GM21737 (cell line): ENCODE data around the gene HDC.

Experiments used
- ATAC-seq: cut with Tn5 transposase; IDR thresholded peaks from one replicate; pipeline ENCODE4 v1.9.1; 2021; ENCODE audit warnings: mild to moderate bottlenecking, moderate library complexity; ENCODE audit not compliant: unreplicated experiment

HDC gene

DNA sequence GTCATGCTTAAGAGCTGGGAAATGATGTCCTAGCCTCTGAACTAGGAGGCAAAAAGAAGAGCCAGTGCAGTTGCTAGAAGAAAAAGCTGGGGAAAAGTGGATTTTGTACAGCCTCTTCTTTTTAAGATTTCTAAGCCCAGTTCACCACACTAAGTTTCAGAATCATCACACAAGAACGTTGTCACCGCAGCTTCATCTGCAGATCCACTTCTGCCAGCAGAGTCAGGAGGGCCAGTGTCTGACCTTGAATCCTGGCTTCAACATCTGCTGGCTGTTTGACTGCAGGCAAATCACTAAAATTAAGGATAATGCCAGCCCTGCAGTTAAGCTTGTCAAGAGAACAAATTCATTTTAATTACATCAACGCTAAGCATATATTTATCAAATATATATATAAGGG lies 36.2 kb downstream of the HDC start:
- no peak for ATAC-seq

- no peak for ATAC-seq
These were observed 36.7 kb downstream of the HDC start for GRCh38 chr15:50228866-50229265.

DNA sequence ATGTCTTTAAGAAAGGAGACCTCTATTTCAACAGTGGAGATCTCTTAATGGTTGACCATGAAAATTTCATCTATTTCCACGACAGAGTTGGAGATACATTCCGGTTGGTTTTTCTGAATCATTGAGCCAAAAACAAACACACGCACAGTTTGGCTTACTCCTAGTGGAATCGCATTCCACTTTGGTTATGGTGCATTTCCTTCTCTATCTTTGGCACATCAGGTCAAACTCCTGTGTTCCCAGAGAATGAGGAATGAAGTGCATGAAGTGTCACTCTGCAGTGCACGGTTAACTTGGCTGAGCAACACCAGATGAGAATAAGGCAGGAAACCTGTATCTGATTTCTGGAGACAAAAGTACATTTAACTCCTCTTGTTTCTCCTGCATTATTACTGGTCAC lies 38.5 kb downstream of the HDC start:
- ATAC-seq = no peak

DNA sequence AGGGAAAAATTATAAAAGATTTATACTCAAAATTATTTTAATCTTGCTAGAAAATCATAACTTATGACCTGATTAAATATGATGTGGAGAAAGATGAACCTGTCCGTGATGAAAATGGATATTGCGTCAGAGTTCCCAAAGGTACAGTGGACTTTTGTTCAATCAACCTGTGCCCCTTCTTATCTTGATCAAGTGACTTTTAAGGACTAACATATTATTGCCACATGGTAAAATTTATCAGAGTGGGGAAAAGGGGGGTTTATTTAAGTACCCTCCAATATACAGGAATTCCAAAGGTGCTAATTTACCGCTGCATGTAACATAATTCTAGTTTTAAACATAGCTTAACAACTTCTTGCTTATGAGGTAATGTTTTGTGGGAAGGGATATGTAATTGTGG lies 39.6 kb downstream of the HDC start:
- ATAC-seq = no peak

GRCh38 chr15:50225057-50225456 lies 40.5 kb downstream of the HDC start:
- no peak for ATAC-seq

GRCh38 chr15:50224606-50225005 lies 40.9 kb downstream of the HDC start:
- ATAC-seq = no peak

- ATAC-seq = no peak
These were observed 43.3 kb downstream of the HDC start for GRCh38 chr15:50222181-50222580.

GRCh38 chr15:50219820-50220219 lies 45.7 kb downstream of the HDC start:
- no peak for ATAC-seq

DNA sequence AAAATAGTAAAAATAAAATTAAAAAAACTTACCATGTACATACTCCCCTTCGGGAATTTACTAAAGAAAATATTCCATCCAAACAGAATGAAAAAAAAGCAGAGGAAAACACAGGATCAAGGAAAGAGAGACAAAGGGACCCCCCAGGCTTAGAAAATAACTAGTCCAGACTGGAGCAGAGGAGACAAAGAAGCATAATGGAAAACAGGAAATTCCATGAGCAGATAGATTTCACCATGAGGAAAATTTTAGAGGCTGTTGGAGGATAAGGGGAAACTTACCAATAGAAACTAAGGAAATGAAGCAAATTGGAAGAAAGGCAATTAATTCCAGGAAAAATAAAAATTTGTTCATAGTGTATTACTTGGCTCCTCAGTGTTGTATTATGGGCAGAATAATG lies 46.8 kb downstream of the HDC start:
- ATAC-seq = no peak

- ATAC-seq = no peak
These were observed 47.2 kb downstream of the HDC start for GRCh38 chr15:50218291-50218690.

- no peak for ATAC-seq
These were observed 54.9 kb downstream of the HDC start for GRCh38 chr15:50210462-50211157.

GRCh38 chr15:50209809-50210208 lies 55.7 kb downstream of the HDC start:
- no peak for ATAC-seq

GRCh38 chr15:50206020-50206419 lies 59.5 kb downstream of the HDC start:
- no peak for ATAC-seq

- ATAC-seq = no peak
These were observed 63.5 kb downstream of the HDC start for GRCh38 chr15:50202003-50202402.

DNA sequence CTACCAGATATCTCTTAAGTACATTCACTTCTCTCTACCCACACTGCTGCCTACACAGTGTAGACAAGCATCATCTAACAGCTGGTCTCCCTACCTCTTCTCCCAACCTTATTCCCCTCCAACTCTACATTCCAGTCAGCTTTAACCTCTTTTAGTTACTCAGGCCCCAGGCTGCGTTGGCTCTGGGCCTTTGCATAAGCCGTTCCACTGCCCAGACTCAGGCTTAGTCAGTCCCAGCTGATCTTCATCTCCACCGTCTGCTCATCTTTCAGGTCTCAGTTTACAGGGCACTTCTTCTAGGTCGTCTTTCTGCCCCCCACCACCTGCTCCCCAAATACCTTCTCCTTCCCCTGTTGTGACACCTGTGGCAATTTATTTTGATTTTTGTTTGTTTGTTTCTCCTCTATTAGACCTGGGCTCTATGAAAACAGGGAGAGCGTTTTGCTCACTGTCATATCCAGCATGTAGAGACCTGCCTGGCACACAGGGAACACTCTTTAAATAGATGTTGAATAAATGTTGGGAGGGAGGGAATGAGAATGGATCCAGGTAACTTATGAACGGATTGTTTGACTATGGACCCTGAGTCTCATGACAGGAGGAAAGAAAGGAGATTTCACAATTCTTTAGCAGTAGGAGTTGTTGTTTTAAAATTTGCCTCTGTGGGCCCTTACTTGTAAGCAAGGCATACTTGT lies 72.5 kb downstream of the HDC start:
- no peak for ATAC-seq

DNA sequence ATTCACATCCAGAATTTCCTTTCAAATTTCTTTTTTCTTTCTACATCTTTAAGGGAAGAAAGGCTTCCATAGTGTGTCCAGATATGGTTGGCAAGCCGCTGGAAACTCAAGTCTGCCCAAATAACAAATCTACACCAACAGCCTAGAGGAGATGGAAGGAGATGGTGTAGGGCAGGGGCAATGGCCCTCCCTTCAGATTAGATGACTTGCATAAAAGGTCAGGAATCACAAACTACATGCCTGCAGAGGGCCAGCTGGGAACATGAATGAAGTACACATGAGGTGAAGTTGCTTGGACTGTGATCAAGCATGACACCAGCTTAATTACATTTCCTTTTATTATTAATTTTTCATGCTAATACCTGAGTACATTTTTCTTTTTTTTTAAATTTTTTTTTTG lies 73.4 kb downstream of the HDC start:
- ATAC-seq = no peak
